GM12878 (cell line): Measurements from ENCODE around the gene PRDM2. TPM values are rescaled to one million over a fixed set of nuclear protein-coding genes. Genes with fewer than 3 reads are reported as not detected.

Source experiments
- ATAC-seq: fragments of 200-7000 bp; cut with Tn5 transposase; 3 replicates; pipeline ENCODE4 v1.9.1; 2020; ENCODE audit warnings: mild to moderate bottlenecking, moderate library complexity
- BruUV-seq: library from RNA; stranded (reverse); fragments of 400-500 nt; replicated peaks from 2 replicates; lab custom pipeline; 2021; lab: Mats Ljungman, UMichigan
- CTCF ChIA-PET: fragments of 300-600 bp; sonication (Branson Sonifier 250); formaldehyde crosslinking; extraction: SDS; loops from one replicate; lab custom pipeline; 2021; ENCODE audit warnings: inconsistent platforms; lab: Yijun Ruan, JAX
- POLR2A ChIA-PET: fragments of 350-600 bp; formaldehyde crosslinking; extraction: SDS; loops from one replicate; lab custom pipeline; 2021; ENCODE audit warnings: inconsistent platforms; lab: Charles Lee
- RAD21 ChIA-PET: fragments of 300-600 bp; sonication (Branson Sonifier 250); formaldehyde crosslinking; loops from one replicate; lab custom pipeline; 2023; ENCODE audit warnings: antibody characterized with exemption; ENCODE audit not compliant: unreplicated experiment; lab: Charles Lee
- SMC1A ChIA-PET: fragments of 300-600 bp; sonication (Branson Sonifier 250); formaldehyde crosslinking; loops from one replicate; lab custom pipeline; 2023; ENCODE audit not compliant: unreplicated experiment, uncharacterized antibody; lab: Charles Lee
- DNase-seq: peaks from one replicate; pipeline ENCODE4 v3.0.0-alpha.2; 2011; ENCODE audit warnings: low read depth, low spot score
- FAIRE-seq: peaks from 3 replicates; lab custom pipeline; 2011; peaks lifted over from hg19 to GRCh38; lab: Jason Lieb, UNC
- H2AFZ ChIP-seq: 2 replicates; pipeline ENCODE4 v1.6.0; 2011; ENCODE audit warnings: low read depth, low read length, control low read depth; ENCODE audit not compliant: control insufficient read depth
- H3K27ac ChIP-seq: 2 replicates; pipeline ENCODE4 v1.5.1; 2011; ENCODE audit warnings: control low read depth; ENCODE audit not compliant: control insufficient read depth, insufficient read depth
- H3K27me3 ChIP-seq, 2 experiments: replicated peaks in 1 of 2; 2 replicates each; pipeline versions ENCODE4 v1.6.0 to v1.6.1; 2011; ENCODE audit warnings: low read length in 1 of 2; ENCODE audit not compliant: control insufficient read depth in 2 of 2, insufficient read depth in 2 of 2
- H3K36me3 ChIP-seq, 2 experiments: 2 replicates each; pipeline ENCODE4 v1.5.1; 2011; ENCODE audit warnings: low read length in 1 of 2; ENCODE audit not compliant: control insufficient read depth in 2 of 2, insufficient read depth in 2 of 2
- H3K4me1 ChIP-seq: 2 replicates; pipeline ENCODE4 v1.6.1; 2011; ENCODE audit warnings: mild to moderate bottlenecking, low read length, moderate library complexity, mixed read lengths; ENCODE audit not compliant: control insufficient read depth, insufficient read depth
- H3K4me2 ChIP-seq: 2 replicates; pipeline ENCODE4 v1.6.0; 2011; ENCODE audit warnings: control low read depth; ENCODE audit not compliant: control insufficient read depth, insufficient read depth
- H3K4me3 ChIP-seq: fragments of 200-600 bp; sonication (generic); 2 replicates; pipeline ENCODE4 v1.5.1; 2016
- H3K79me2 ChIP-seq: 2 replicates; pipeline ENCODE4 v1.6.0; 2011; ENCODE audit warnings: low read length; ENCODE audit not compliant: control insufficient read depth, insufficient read depth
- H3K9ac ChIP-seq: 2 replicates; pipeline ENCODE4 v1.8.0; 2011; ENCODE audit warnings: low read length, control low read depth, mixed read lengths; ENCODE audit not compliant: control insufficient read depth, insufficient read depth
- H3K9me3 ChIP-seq: replicated peaks from 3 replicates; pipeline ENCODE4 v1.5.1; 2011; ENCODE audit warnings: mild to moderate bottlenecking, low read length; ENCODE audit not compliant: control insufficient read depth, insufficient read depth
- H4K20me1 ChIP-seq: 2 replicates; pipeline ENCODE4 v1.6.0; 2011; ENCODE audit not compliant: control insufficient read depth, insufficient read depth
- BACH1 ChIP-seq: fragments of 450-650 bp; IDR thresholded peaks from 2 replicates; pipeline ENCODE4 v1.6.1; 2017; ENCODE audit warnings: mild to moderate bottlenecking, borderline replicate concordance
- FOXK2 ChIP-seq: fragments of 450-650 bp; IDR thresholded peaks from 2 replicates; pipeline ENCODE4 v1.6.1; 2017; ENCODE audit warnings: mild to moderate bottlenecking, moderate library complexity
- IRF4 ChIP-seq: IDR thresholded peaks from 2 replicates; pipeline ENCODE4 v1.6.1; 2011; ENCODE audit warnings: low read depth, low read length
- JUND ChIP-seq: IDR thresholded peaks from 2 replicates; pipeline ENCODE4 v1.6.1; 2012; ENCODE audit warnings: low read depth, mild to moderate bottlenecking, low read length, improper control_type of control experiment, moderate library complexity
- MYB ChIP-seq: fragments of 150-350 bp; IDR thresholded peaks from 2 replicates; pipeline ENCODE4 v1.6.1; 2014; ENCODE audit warnings: mild to moderate bottlenecking, low read depth, low read length, borderline replicate concordance
- NR2C2 ChIP-seq: IDR thresholded peaks from 2 replicates; pipeline ENCODE4 v1.6.1; 2011; ENCODE audit warnings: borderline replicate concordance, low read depth; ENCODE audit not compliant: control insufficient read depth, insufficient read length
- RB1 ChIP-seq: fragments of 450-650 bp; formaldehyde crosslinking; IDR thresholded peaks from 2 replicates; pipeline ENCODE4 v1.6.1; 2017; ENCODE audit warnings: mild to moderate bottlenecking, borderline replicate concordance
- RFX5 ChIP-seq: IDR thresholded peaks from 2 replicates; pipeline ENCODE4 v1.6.1; 2011; ENCODE audit warnings: low read depth, low read length, improper control_type of control experiment
- SRF ChIP-seq, 2 experiments: IDR thresholded peaks; 2 replicates each; pipeline ENCODE4 v1.6.1; 2011; ENCODE audit warnings: low read depth in 2 of 2, low read length in 2 of 2, mild to moderate bottlenecking in 1 of 2, moderate library complexity in 1 of 2
- SUZ12 ChIP-seq: fragments of 200-600 bp; sonication (generic); IDR thresholded peaks from one replicate; pipeline ENCODE4 v1.6.1; 2018; ENCODE audit warnings: antibody characterized with exemption, mild to moderate bottlenecking; ENCODE audit not compliant: unreplicated experiment
- TARDBP ChIP-seq: IDR thresholded peaks from 2 replicates; pipeline ENCODE4 v1.6.1; 2016; ENCODE audit warnings: borderline replicate concordance
- WRNIP1 ChIP-seq: IDR thresholded peaks from 2 replicates; pipeline ENCODE4 v1.6.1; 2011; ENCODE audit warnings: low read depth, low read length, improper control_type of control experiment, borderline replicate concordance
- WGBS: methylation state at CpG from one replicate; pipeline ENCODE4 v1.1.6; 2016; ENCODE audit warnings: low lambda C conversion rate; ENCODE audit not compliant: insufficient replicate concordance, insufficient coverage; ENCODE audit errors: missing lambda C conversion rate; 5-methylcytosine and 5-hydroxymethylcytosine counted together
- in situ Hi-C: fragments of 300-500 bp; cut with MboI; formaldehyde crosslinking; loops from 9 replicates; pipeline ENCODE4 v1.14.3; 2018; ENCODE audit warnings: mixed read lengths
- intact Hi-C: fragments of 100-400 bp; cut with micrococcal nuclease; formaldehyde crosslinking; loops from one replicate; pipeline ENCODE4 v1.14.2; 2022; ENCODE audit not compliant: unreplicated experiment
- polyA plus RNA-seq, 11 experiments: library from polyadenylated mRNA; depleted of rRNA in 4 of 11; unstranded in 6 of 11; stranded (reverse) in 5 of 11; fragments of >200 nt; fragmentation: Nextera tagmentation in 4 of 11; fragmentation: Illumina TruSeq in 1 of 11; extraction: Ambion mirVana in 4 of 11; extraction: Trizol in 1 of 11; gene quantifications; 1 replicate in 1 of 11; 2 replicates in 10 of 11; pipeline versions ENCODE4 v1.2.1 to v1.2.3, GENCODE V29; 2011 to 2016; ENCODE audit warnings: inconsistent platforms in 2 of 11, missing spikeins in 2 of 11, low read depth in 1 of 11
- total RNA-seq, 4 experiments: library from RNA; depleted of rRNA in 3 of 4; stranded (reverse); fragments of >200 nt in 3 of 4; fragmentation: Illumina TruSeq in 1 of 4; extraction: Trizol in 1 of 4; gene quantifications; 2 replicates each; pipeline versions ENCODE4 v1.2.1 to v1.2.3, GENCODE V29; 2013 to 2021
- TF ChIP-seq, protein P1 (sequence below): IDR thresholded peaks from 2 replicates; pipeline ENCODE4 v1.6.1; 2011; ENCODE audit warnings: mild to moderate bottlenecking, low read depth, low read length, moderate library complexity; ENCODE audit not compliant: insufficient replicate concordance
- TF ChIP-seq, protein P2 (sequence below): fragments of 450-650 bp; IDR thresholded peaks from 2 replicates; pipeline ENCODE4 v1.6.1; 2017; ENCODE audit warnings: mild to moderate bottlenecking, moderate library complexity

Gene PRDM2
- total and polyA plus RNA-seq, 10 of the 15 experiments (the other 5 are each of a cell fraction or from before 2014, with no cell fraction given), result 8.4 to 45.1 (median 23.5) TPM

DNA sequence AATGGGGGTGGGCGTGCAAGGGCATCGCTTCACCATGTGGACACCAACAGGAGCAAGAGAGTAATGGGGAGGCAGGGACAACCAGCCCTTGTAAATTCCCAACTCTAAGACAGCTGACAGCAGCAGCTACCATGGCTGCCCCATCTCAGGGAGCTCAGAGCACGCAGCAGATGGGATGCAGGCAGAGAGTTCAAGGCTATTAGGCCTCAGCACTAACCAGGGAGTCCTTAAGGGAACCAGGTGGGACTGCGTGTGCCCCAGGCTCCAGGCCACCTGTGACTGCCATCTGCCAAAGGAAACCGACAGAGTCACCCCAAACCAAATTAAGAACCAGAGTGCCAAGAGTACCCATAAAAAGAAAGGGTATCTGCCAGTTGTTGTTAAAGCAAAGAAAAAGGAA is 33.7 kb upstream of the PRDM2 start:
- in situ Hi-C loops, result loop anchor here (5.0 to 10.0 kb wide), 2 partner anchors 61 to 138 kb away; no protein-coding TSS in a partner anchor
- 0 out of 2 replicates have a peak overlapping the region, but pooled peaks have one; percentile 4 for H3K4me2 ChIP-seq
- no peaks in the 10 kb centered on the region for H3K27me3 ChIP-seq
- H2AFZ ChIP-seq, result peak overlapping the region; percentile 55
- H3K4me3 ChIP-seq, result no peak overlapping the region
- H3K9ac ChIP-seq, result no peak overlapping the region
- H3K4me1 ChIP-seq, result peaks cover 23% of the 10 kb centered on the region
- ChIA-PET POLR2A (interaction anchor here (1.0 to 1.3 kb wide), 2 partner anchors 60 to 90 kb away, joined by 3 to 8 read pairs; no protein-coding TSS in a partner anchor), RAD21 (interaction anchor here (1.0 to 5.6 kb wide), 7 partner anchors 47 to 294 kb away, joined by 3 to 50 read pairs (median 6); no protein-coding TSS in a partner anchor), CTCF (interaction anchor here (0.6 to 5.8 kb wide), 20 partner anchors 9 to 545 kb away, joined by 3 to 88 read pairs (median 5); no protein-coding TSS in a partner anchor)
- peak; percentile 19; the same call in 2 of the 3 replicates for ATAC-seq
- 77% methylated on average over 5 of the region's 5 CpGs for WGBS
- BruUV-seq, result no TSS peak
- H3K27ac ChIP-seq, result no peak overlapping the region
- intact Hi-C loops, result loop anchor here (5.0 kb wide), 1 partner anchor 36 kb away; the partner anchor contains the start of gene PRDM2
- H3K9me3 ChIP-seq, result no peaks in the 10 kb centered on the region
- no peaks in the 10 kb centered on the region for H3K36me3 ChIP-seq
- H3K79me2 ChIP-seq, result no peaks in the 10 kb centered on the region
- no peak for FAIRE-seq
- DNase-seq, result no peak
- no peak for TF ChIP-seq WRNIP1
- no peak for TF ChIP-seq NR2C2
- TF ChIP-seq FOXK2, result no peak
- TF ChIP-seq JUND, result no peak
- no peak for TF ChIP-seq RFX5
- no peak for TF ChIP-seq RB1
- TF ChIP-seq IRF4, result no peak
- TF ChIP-seq BACH1, result no peak
- TF ChIP-seq TARDBP, result no peak
- TF ChIP-seq SRF (IDR thresholded peaks at IDR 0.05; ENCODE audit: low read depth in 2 of 2, low read length in 2 of 2), result no peak
- TF ChIP-seq MYB, result no peak
- TF ChIP-seq, protein P1, sequence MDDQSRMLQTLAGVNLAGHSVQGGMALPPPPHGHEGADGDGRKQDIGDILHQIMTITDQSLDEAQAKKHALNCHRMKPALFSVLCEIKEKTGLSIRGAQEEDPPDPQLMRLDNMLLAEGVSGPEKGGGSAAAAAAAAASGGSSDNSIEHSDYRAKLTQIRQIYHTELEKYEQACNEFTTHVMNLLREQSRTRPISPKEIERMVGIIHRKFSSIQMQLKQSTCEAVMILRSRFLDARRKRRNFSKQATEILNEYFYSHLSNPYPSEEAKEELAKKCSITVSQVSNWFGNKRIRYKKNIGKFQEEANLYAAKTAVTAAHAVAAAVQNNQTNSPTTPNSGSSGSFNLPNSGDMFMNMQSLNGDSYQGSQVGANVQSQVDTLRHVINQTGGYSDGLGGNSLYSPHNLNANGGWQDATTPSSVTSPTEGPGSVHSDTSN, result no peak
- no peak for TF ChIP-seq SUZ12
- TF ChIP-seq, protein P2, sequence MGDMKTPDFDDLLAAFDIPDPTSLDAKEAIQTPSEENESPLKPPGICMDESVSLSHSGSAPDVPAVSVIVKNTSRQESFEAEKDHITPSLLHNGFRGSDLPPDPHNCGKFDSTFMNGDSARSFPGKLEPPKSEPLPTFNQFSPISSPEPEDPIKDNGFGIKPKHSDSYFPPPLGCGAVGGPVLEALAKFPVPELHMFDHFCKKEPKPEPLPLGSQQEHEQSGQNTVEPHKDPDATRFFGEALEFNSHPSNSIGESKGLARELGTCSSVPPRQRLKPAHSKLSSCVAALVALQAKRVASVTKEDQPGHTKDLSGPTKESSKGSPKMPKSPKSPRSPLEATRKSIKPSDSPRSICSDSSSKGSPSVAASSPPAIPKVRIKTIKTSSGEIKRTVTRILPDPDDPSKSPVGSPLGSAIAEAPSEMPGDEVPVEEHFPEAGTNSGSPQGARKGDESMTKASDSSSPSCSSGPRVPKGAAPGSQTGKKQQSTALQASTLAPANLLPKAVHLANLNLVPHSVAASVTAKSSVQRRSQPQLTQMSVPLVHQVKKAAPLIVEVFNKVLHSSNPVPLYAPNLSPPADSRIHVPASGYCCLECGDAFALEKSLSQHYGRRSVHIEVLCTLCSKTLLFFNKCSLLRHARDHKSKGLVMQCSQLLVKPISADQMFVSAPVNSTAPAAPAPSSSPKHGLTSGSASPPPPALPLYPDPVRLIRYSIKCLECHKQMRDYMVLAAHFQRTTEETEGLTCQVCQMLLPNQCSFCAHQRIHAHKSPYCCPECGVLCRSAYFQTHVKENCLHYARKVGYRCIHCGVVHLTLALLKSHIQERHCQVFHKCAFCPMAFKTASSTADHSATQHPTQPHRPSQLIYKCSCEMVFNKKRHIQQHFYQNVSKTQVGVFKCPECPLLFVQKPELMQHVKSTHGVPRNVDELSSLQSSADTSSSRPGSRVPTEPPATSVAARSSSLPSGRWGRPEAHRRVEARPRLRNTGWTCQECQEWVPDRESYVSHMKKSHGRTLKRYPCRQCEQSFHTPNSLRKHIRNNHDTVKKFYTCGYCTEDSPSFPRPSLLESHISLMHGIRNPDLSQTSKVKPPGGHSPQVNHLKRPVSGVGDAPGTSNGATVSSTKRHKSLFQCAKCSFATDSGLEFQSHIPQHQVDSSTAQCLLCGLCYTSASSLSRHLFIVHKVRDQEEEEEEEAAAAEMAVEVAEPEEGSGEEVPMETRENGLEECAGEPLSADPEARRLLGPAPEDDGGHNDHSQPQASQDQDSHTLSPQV, result no peak
- TF ChIP-seq, all 136 proteins: peak for 0
- SMC1A ChIA-PET, result interaction anchor here (0.8 to 9.1 kb wide), 14 partner anchors 21 to 159 kb away, joined by 3 to 121 read pairs (median 4); no protein-coding TSS in a partner anchor
- H4K20me1 ChIP-seq, result no peaks in the 10 kb centered on the region
